Subcutaneous adipose tissue (tissue), 4 donors: ENCODE measurements around the gene FGD3. TPM values are rescaled to one million over a fixed set of nuclear protein-coding genes. Genes with fewer than 3 reads are reported as not detected.

Experiments used
- CTCF ChIP-seq: fragments of 450-650 bp; IDR thresholded peaks from one replicate; pipeline ENCODE4 v1.5.1; 2016; ENCODE audit warnings: low read depth, mild to moderate bottlenecking, control low read depth, antibody characterized with exemption, moderate library complexity
- total RNA-seq, 4 donors: library from RNA; depleted of rRNA; stranded (reverse); fragments of >200 nt; gene quantifications; one replicate each; pipeline ENCODE4 v1.1.0, GENCODE V29; 2016

The FGD3 gene
- total RNA-seq, 4 donors from 2014 or later, result 4.1 to 15.6 (median 11.7) TPM

GRCh38 chr9:92965759-92966517 lies 18.6 kb downstream of the FGD3 start:
- no peak for TF ChIP-seq CTCF

GRCh38 chr9:92966518-92966800 lies 19.1 kb downstream of the FGD3 start:
- TF ChIP-seq CTCF, result no peak

GRCh38 chr9:92968081-92968480 lies 20.8 kb downstream of the FGD3 start:
- no peak for TF ChIP-seq CTCF

GRCh38 chr9:92969516-92970466 lies 22.5 kb downstream of the FGD3 start:
- TF ChIP-seq CTCF, result no peak

GRCh38 chr9:92970467-92970923 lies 23.2 kb downstream of the FGD3 start:
- no peak for TF ChIP-seq CTCF

- no peak for TF ChIP-seq CTCF
Measured at GRCh38 chr9:92971121-92971520, 23.8 kb downstream of the FGD3 start.

GRCh38 chr9:92971776-92972175 lies 24.5 kb downstream of the FGD3 start:
- TF ChIP-seq CTCF, result no peak
